ENCODE results near the gene FGF16.

The FGF16 gene

GRCh38 chrX:77428551-77428950, 18.6 kb upstream of the FGF16 start:
- H3K36me3 ChIP-seq (ENCODE audit: control insufficient read depth, insufficient read depth, low read length), result no peaks in the 10 kb centered on the region
- H3K27me3 ChIP-seq (ENCODE audit: control insufficient read depth, insufficient read depth, low read length), result peaks cover 5% of the 10 kb centered on the region; the same call in 1 of the 2 replicates
- no peak overlapping the region for H3K27ac ChIP-seq (ENCODE audit: low read depth, low read length)
- H3K9ac ChIP-seq (ENCODE audit: low read length), result no peak overlapping the region
- H3K9me3 ChIP-seq (ENCODE audit: control insufficient read depth, insufficient read depth, low read depth, low read length), result peaks cover 9% of the 10 kb centered on the region; the same call in 1 of the 2 replicates
- peaks cover 28% of the 10 kb centered on the region for H3K4me1 ChIP-seq (ENCODE audit: control insufficient read depth, insufficient read depth, low read length)
- no peak overlapping the region for H3K4me3 ChIP-seq (ENCODE audit: low read depth, low read length)

GRCh38 chrX:77431227-77431626, 16.0 kb upstream of the FGF16 start:
- H3K9ac ChIP-seq (ENCODE audit: low read length), result no peak overlapping the region
- peaks cover 9% of the 10 kb centered on the region; the same call in 1 of the 2 replicates for H3K9me3 ChIP-seq (ENCODE audit: control insufficient read depth, insufficient read depth, low read depth, low read length)
- H3K36me3 ChIP-seq (ENCODE audit: control insufficient read depth, insufficient read depth, low read length), result no peaks in the 10 kb centered on the region
- H3K4me3 ChIP-seq (ENCODE audit: low read depth, low read length), result no peak overlapping the region
- H3K27me3 ChIP-seq (ENCODE audit: control insufficient read depth, insufficient read depth, low read length), result no peaks in the 10 kb centered on the region
- H3K4me1 ChIP-seq (ENCODE audit: control insufficient read depth, insufficient read depth, low read length), result peaks cover 16% of the 10 kb centered on the region; the same call in 1 of the 2 replicates
- no peak overlapping the region for H3K27ac ChIP-seq (ENCODE audit: low read depth, low read length)

- Histone ChIP-seq H3K27me3 (ENCODE audit: control insufficient read depth, insufficient read depth, low read length) (no peaks in the 10 kb centered on the region), H3K9ac (ENCODE audit: low read length) (no peak overlapping the region)
Measured at GRCh38 chrX:77433001-77433400, 14.2 kb upstream of the FGF16 start.

DNA sequence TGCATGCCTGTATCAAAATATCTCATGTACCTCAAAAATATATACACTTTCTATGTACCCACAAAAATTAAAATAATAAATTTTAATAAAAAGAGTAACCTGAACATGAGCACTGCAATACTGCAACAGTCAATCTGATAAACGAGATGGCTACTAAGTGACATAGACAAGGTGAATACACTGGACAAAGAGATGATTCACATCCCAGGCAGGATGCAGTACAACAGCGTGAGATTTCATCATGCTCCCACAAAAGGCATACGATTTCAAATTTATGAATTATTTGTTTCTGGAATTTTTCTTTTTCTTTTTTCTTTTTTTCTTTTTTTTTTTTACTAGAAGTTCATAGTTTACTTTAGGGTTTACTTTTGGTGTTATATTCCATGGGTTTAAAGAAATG, 12.2 kb upstream of the FGF16 start:
- H3K9me3 ChIP-seq (ENCODE audit: control insufficient read depth, insufficient read depth, low read depth, low read length), result peaks cover 10% of the 10 kb centered on the region; the same call in 1 of the 2 replicates
- H3K27me3 ChIP-seq (ENCODE audit: control insufficient read depth, insufficient read depth, low read length), result no peaks in the 10 kb centered on the region
- no peaks in the 10 kb centered on the region for H3K36me3 ChIP-seq (ENCODE audit: control insufficient read depth, insufficient read depth, low read length)
- no peak overlapping the region for H3K4me3 ChIP-seq (ENCODE audit: low read depth, low read length)
- H3K4me1 ChIP-seq (ENCODE audit: control insufficient read depth, insufficient read depth, low read length), result peaks cover 16% of the 10 kb centered on the region; the same call in 1 of the 2 replicates
- no peak overlapping the region for H3K27ac ChIP-seq (ENCODE audit: low read depth, low read length)
- no peak overlapping the region for H3K9ac ChIP-seq (ENCODE audit: low read length)

More at GRCh38 chrX:77433001-77433400, 14.2 kb upstream of the FGF16 start:
- peaks cover 16% of the 10 kb centered on the region; the same call in 1 of the 2 replicates for H3K4me1 ChIP-seq (ENCODE audit: control insufficient read depth, insufficient read depth, low read length)
- no peaks in the 10 kb centered on the region for H3K36me3 ChIP-seq (ENCODE audit: control insufficient read depth, insufficient read depth, low read length)
- H3K4me3 ChIP-seq (ENCODE audit: low read depth, low read length), result no peak overlapping the region
- no peak overlapping the region for H3K27ac ChIP-seq (ENCODE audit: low read depth, low read length)
- H3K9me3 ChIP-seq (ENCODE audit: control insufficient read depth, insufficient read depth, low read depth, low read length), result peaks cover 13% of the 10 kb centered on the region; the same call in 1 of the 2 replicates

DNA sequence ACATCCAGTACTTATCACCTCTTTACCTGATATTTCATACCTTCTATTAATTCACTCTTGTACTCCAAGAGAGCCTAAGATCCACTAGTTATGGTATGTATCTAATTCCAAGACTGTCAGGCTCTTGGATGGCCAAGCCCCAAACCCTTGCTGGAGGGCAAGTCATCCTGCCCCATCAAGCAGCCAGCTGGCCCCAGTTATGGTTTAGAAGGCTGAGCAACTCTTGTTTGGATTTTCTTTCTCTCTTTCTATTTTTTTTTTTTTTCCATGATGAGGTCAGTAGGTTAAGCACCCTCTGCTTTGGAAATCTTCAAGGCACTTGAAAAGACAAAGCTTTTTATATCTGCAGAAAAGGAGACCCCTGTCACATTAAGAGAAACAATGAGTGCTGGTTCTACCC, 10.9 kb upstream of the FGF16 start:
- Histone ChIP-seq H3K4me3 (ENCODE audit: low read depth, low read length) (no peak overlapping the region), H3K27me3 (ENCODE audit: control insufficient read depth, insufficient read depth, low read length) (no peaks in the 10 kb centered on the region), H3K9me3 (ENCODE audit: control insufficient read depth, insufficient read depth, low read depth, low read length) (peaks cover 10% of the 10 kb centered on the region; the same call in 1 of the 2 replicates), H3K4me1 (ENCODE audit: control insufficient read depth, insufficient read depth, low read length) (peaks cover 10% of the 10 kb centered on the region; the same call in 1 of the 2 replicates), H3K9ac (ENCODE audit: low read length) (no peak overlapping the region), H3K36me3 (ENCODE audit: control insufficient read depth, insufficient read depth, low read length) (no peaks in the 10 kb centered on the region), H3K27ac (ENCODE audit: low read depth, low read length) (no peak overlapping the region)

- H3K4me3 ChIP-seq (ENCODE audit: low read depth, low read length), result no peak overlapping the region
- no peaks in the 10 kb centered on the region for H3K27me3 ChIP-seq (ENCODE audit: control insufficient read depth, insufficient read depth, low read length)
- H3K9ac ChIP-seq (ENCODE audit: low read length), result no peak overlapping the region
- no peaks in the 10 kb centered on the region for H3K36me3 ChIP-seq (ENCODE audit: control insufficient read depth, insufficient read depth, low read length)
- peaks cover 8% of the 10 kb centered on the region; the same call in 1 of the 2 replicates for H3K4me1 ChIP-seq (ENCODE audit: control insufficient read depth, insufficient read depth, low read length)
- peaks cover 12% of the 10 kb centered on the region; the same call in 1 of the 2 replicates for H3K9me3 ChIP-seq (ENCODE audit: control insufficient read depth, insufficient read depth, low read depth, low read length)
- no peak overlapping the region for H3K27ac ChIP-seq (ENCODE audit: low read depth, low read length)
Measured at GRCh38 chrX:77436682-77437081, 10.5 kb upstream of the FGF16 start.

- no peak overlapping the region for H3K9ac ChIP-seq (ENCODE audit: low read length)
- H3K4me3 ChIP-seq (ENCODE audit: low read depth, low read length), result no peak overlapping the region
- H3K27ac ChIP-seq (ENCODE audit: low read depth, low read length), result no peak overlapping the region
- peaks cover 5% of the 10 kb centered on the region; the same call in 1 of the 2 replicates for H3K4me1 ChIP-seq (ENCODE audit: control insufficient read depth, insufficient read depth, low read length)
- peaks cover 11% of the 10 kb centered on the region; the same call in 1 of the 2 replicates for H3K9me3 ChIP-seq (ENCODE audit: control insufficient read depth, insufficient read depth, low read depth, low read length)
- 0 out of 2 replicates have a peak, but pooled peaks cover 7% of the 10 kb centered on the region for H3K27me3 ChIP-seq (ENCODE audit: control insufficient read depth, insufficient read depth, low read length)
- no peaks in the 10 kb centered on the region for H3K36me3 ChIP-seq (ENCODE audit: control insufficient read depth, insufficient read depth, low read length)
Measured at GRCh38 chrX:77440330-77440729, 6.9 kb upstream of the FGF16 start.

GRCh38 chrX:77441033-77441432, 6.2 kb upstream of the FGF16 start:
- Histone ChIP-seq H3K4me1 (ENCODE audit: control insufficient read depth, insufficient read depth, low read length) (peaks cover 5% of the 10 kb centered on the region; the same call in 1 of the 2 replicates), H3K9ac (ENCODE audit: low read length) (no peak overlapping the region), H3K4me3 (ENCODE audit: low read depth, low read length) (no peak overlapping the region), H3K27ac (ENCODE audit: low read depth, low read length) (no peak overlapping the region), H3K9me3 (ENCODE audit: control insufficient read depth, insufficient read depth, low read depth, low read length) (peaks cover 10% of the 10 kb centered on the region; the same call in 1 of the 2 replicates), H3K36me3 (ENCODE audit: control insufficient read depth, insufficient read depth, low read length) (no peaks in the 10 kb centered on the region), H3K27me3 (ENCODE audit: control insufficient read depth, insufficient read depth, low read length) (peaks cover 11% of the 10 kb centered on the region; the same call in 1 of the 2 replicates)

GRCh38 chrX:77441479-77441878, 5.7 kb upstream of the FGF16 start:
- H3K27ac ChIP-seq (ENCODE audit: low read depth, low read length), result no peak overlapping the region
- no peak overlapping the region for H3K9ac ChIP-seq (ENCODE audit: low read length)
- peaks cover 9% of the 10 kb centered on the region; the same call in 1 of the 2 replicates for H3K9me3 ChIP-seq (ENCODE audit: control insufficient read depth, insufficient read depth, low read depth, low read length)
- no peaks in the 10 kb centered on the region for H3K36me3 ChIP-seq (ENCODE audit: control insufficient read depth, insufficient read depth, low read length)
- H3K4me1 ChIP-seq (ENCODE audit: control insufficient read depth, insufficient read depth, low read length), result peaks cover 5% of the 10 kb centered on the region; the same call in 1 of the 2 replicates
- no peak overlapping the region for H3K4me3 ChIP-seq (ENCODE audit: low read depth, low read length)
- peaks cover 16% of the 10 kb centered on the region for H3K27me3 ChIP-seq (ENCODE audit: control insufficient read depth, insufficient read depth, low read length)

GRCh38 chrX:77442728-77443127, 4.5 kb upstream of the FGF16 start:
- peaks cover 5% of the 10 kb centered on the region; the same call in 1 of the 2 replicates for H3K4me1 ChIP-seq (ENCODE audit: control insufficient read depth, insufficient read depth, low read length)
- H3K27ac ChIP-seq (ENCODE audit: low read depth, low read length), result no peak overlapping the region
- H3K9me3 ChIP-seq (ENCODE audit: control insufficient read depth, insufficient read depth, low read depth, low read length), result peaks cover 5% of the 10 kb centered on the region; the same call in 1 of the 2 replicates
- H3K36me3 ChIP-seq (ENCODE audit: control insufficient read depth, insufficient read depth, low read length), result no peaks in the 10 kb centered on the region
- H3K4me3 ChIP-seq (ENCODE audit: low read depth, low read length), result no peak overlapping the region
- no peak overlapping the region for H3K9ac ChIP-seq (ENCODE audit: low read length)
- H3K27me3 ChIP-seq (ENCODE audit: control insufficient read depth, insufficient read depth, low read length), result peaks cover 28% of the 10 kb centered on the region

DNA sequence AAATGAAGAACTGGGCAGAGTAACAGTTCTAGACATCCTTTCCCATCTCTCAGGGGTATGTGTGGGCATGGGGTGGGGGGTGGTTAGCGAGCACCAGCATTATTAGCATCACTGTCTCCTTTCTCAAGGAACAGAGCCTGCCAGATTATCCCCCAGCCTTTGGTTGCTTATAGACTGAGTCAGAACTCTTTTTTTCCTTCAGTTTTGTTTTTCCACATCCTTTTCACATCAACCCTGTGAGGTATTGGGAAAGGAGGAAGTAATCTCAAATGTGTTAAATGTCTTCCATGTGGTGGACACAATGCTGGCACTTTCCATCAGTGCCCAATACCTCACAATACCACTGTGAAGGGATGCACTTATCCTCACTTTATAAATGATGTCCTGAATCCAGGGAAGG, 3.1 kb upstream of the FGF16 start:
- Histone ChIP-seq H3K4me1 (ENCODE audit: control insufficient read depth, insufficient read depth, low read length) (peaks cover 5% of the 10 kb centered on the region; the same call in 1 of the 2 replicates), H3K9ac (ENCODE audit: low read length) (no peak overlapping the region)

More for the DNA sequence above, 3.1 kb upstream of the FGF16 start:
- H3K27me3 ChIP-seq (ENCODE audit: control insufficient read depth, insufficient read depth, low read length), result peaks cover 42% of the 10 kb centered on the region
- no peak overlapping the region for H3K4me3 ChIP-seq (ENCODE audit: low read depth, low read length)
- peaks cover 5% of the 10 kb centered on the region; the same call in 1 of the 2 replicates for H3K9me3 ChIP-seq (ENCODE audit: control insufficient read depth, insufficient read depth, low read depth, low read length)
- no peak overlapping the region for H3K27ac ChIP-seq (ENCODE audit: low read depth, low read length)
- H3K36me3 ChIP-seq (ENCODE audit: control insufficient read depth, insufficient read depth, low read length), result no peaks in the 10 kb centered on the region
